ENCODE data around the gene SH3BGR. TPM values are rescaled to one million over a fixed set of nuclear protein-coding genes. Genes with fewer than 3 reads are reported as not detected.

Gene SH3BGR
- total RNA-seq, 2 donors from 2014 or later, result 43.2 to 75.7 TPM

- no peak for DNase-seq (ENCODE audit: low spot score)
- TF ChIP-seq, protein P1, sequence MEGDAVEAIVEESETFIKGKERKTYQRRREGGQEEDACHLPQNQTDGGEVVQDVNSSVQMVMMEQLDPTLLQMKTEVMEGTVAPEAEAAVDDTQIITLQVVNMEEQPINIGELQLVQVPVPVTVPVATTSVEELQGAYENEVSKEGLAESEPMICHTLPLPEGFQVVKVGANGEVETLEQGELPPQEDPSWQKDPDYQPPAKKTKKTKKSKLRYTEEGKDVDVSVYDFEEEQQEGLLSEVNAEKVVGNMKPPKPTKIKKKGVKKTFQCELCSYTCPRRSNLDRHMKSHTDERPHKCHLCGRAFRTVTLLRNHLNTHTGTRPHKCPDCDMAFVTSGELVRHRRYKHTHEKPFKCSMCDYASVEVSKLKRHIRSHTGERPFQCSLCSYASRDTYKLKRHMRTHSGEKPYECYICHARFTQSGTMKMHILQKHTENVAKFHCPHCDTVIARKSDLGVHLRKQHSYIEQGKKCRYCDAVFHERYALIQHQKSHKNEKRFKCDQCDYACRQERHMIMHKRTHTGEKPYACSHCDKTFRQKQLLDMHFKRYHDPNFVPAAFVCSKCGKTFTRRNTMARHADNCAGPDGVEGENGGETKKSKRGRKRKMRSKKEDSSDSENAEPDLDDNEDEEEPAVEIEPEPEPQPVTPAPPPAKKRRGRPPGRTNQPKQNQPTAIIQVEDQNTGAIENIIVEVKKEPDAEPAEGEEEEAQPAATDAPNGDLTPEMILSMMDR (IDR thresholded peaks at IDR 0.05), result no peak
- no peak overlapping the region for H3K4me3 ChIP-seq
- H3K4me1 ChIP-seq, result peaks cover 0 to 25% of the 10 kb centered on the region in 2 donors
- no peaks in the 10 kb centered on the region for H3K27me3 ChIP-seq
- no peaks in the 10 kb centered on the region for H3K36me3 ChIP-seq
- no peaks in the 10 kb centered on the region for H3K9me3 ChIP-seq
- no peak overlapping the region for H3K27ac ChIP-seq
Observed at GRCh38 chr21:39527664-39528381, 76.1 kb downstream of the SH3BGR start.

DNA sequence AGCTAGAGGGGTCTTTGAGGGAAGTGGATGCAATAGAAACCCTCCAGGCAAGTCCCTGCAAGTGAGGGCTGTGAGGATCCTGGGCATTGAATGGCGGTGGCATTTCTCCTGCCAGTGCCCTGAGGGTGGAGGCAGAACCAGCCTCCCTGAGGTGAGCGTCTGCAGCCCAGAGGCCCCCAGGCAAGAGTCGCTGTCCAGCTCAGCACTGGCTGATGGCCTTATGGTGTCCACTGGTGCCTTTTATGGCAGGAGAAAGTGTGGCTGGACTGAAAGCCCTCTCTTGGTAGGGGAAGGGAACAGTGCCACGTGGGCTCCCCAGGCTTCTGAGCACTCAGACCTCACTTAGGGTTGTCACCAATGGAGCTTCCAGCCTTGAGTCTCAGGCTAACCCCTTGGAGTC is 77.3 kb downstream of the SH3BGR start:
- no peaks in the 10 kb centered on the region for H3K36me3 ChIP-seq
- H3K9me3 ChIP-seq, result no peaks in the 10 kb centered on the region
- H3K4me3 ChIP-seq, result no peak overlapping the region
- TF ChIP-seq, protein P1 (IDR thresholded peaks at IDR 0.05), result no peak
- no peak overlapping the region for H3K27ac ChIP-seq
- H3K27me3 ChIP-seq, result no peaks in the 10 kb centered on the region
- DNase-seq (ENCODE audit: low spot score), result no peak
- H3K4me1 ChIP-seq, result peaks cover 0 to 25% of the 10 kb centered on the region in 2 donors

- Histone ChIP-seq H3K9me3 (no peaks in the 10 kb centered on the region), H3K36me3 (no peaks in the 10 kb centered on the region), H3K27ac (no peak overlapping the region), H3K4me1 (peaks cover 0 to 17% of the 10 kb centered on the region in 2 donors), H3K4me3 (no peak overlapping the region), H3K27me3 (no peaks in the 10 kb centered on the region)
- no peak for DNase-seq (ENCODE audit: low spot score)
- TF ChIP-seq, protein P1 (IDR thresholded peaks at IDR 0.05), result no peak
Observed at GRCh38 chr21:39531064-39531463, 79.3 kb downstream of the SH3BGR start.

- Histone ChIP-seq H3K36me3 (no peaks in the 10 kb centered on the region), H3K4me1 (peaks cover 0 to 17% of the 10 kb centered on the region in 2 donors), H3K27me3 (no peaks in the 10 kb centered on the region), H3K27ac (no peak overlapping the region), H3K4me3 (no peak overlapping the region), H3K9me3 (no peaks in the 10 kb centered on the region)
- no peak for DNase-seq (ENCODE audit: low spot score)
- TF ChIP-seq, protein P1 (IDR thresholded peaks at IDR 0.05), result no peak
Observed at GRCh38 chr21:39531840-39532239, 80.1 kb downstream of the SH3BGR start.

DNA sequence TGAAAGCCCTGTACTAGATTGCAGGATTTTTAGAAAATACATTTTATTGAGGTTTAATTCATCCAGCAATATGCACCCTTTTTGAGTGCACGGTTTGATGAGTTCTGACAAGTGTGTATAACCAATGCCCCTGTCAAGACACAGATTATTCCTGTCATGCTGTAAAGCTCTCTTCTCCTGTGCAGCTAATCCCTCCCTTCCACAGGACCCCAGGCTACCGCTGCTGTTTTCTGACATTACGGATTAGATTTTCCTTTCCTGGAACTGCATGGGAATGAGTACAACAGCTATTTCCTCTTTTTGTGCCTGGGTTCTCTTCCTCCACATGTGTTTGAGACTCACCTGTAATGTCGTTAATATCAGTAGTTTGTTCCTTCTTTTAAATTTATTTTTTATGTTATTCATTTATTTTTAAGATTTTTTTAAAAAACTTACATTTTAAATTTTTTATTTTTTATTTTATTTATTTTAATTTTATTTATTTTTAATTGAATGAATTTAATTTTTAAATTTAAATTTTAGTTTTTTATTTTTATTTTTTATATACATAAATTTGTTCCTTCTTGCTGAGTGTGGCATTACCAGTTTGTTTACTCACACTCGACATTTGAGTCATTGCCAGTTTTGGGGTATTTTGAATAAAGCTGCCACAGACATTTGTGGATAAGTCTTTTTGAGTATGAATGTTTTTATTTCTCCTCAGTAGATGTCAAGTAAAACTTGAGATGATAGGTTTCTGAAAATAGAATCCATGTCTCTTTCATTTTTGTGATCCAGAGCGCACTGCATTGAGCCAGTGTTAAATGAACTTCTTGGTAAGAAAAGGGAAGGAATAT is 82.0 kb downstream of the SH3BGR start:
- no peaks in the 10 kb centered on the region for H3K36me3 ChIP-seq
- DNase-seq (ENCODE audit: low spot score), result no peak
- no peak overlapping the region for H3K4me3 ChIP-seq
- no peaks in the 10 kb centered on the region for H3K27me3 ChIP-seq
- TF ChIP-seq, protein P1 (IDR thresholded peaks at IDR 0.05), result no peak
- H3K9me3 ChIP-seq, result no peaks in the 10 kb centered on the region
- peaks cover 0 to 2% of the 10 kb centered on the region in 2 donors for H3K4me1 ChIP-seq
- H3K27ac ChIP-seq, result no peak overlapping the region
